Measurements from ENCODE around the gene MED25.

DNA sequence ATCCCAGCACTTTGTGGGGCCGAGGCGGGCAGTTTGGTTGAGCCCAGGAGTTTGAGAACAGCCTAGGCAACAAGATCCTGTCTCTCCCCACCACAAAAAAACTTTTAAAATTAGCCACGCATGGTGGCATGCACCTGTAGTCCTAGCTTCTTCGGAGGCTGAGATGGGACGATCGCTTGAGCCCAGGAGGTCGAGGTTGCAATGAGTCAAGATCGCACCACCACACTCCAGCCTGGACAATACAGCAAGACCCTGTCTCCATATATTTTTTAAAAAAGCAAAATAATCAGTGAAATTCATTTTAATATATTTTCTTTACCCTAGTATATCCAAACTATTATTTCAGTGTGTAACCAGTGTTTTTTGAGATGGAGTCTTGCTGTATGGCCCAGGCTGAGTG is 43.1 kb upstream of the MED25 start:
- TF ChIP-seq POLR2A (IDR thresholded peaks at IDR 0.05): no peak
- TF ChIP-seq, protein P1, sequence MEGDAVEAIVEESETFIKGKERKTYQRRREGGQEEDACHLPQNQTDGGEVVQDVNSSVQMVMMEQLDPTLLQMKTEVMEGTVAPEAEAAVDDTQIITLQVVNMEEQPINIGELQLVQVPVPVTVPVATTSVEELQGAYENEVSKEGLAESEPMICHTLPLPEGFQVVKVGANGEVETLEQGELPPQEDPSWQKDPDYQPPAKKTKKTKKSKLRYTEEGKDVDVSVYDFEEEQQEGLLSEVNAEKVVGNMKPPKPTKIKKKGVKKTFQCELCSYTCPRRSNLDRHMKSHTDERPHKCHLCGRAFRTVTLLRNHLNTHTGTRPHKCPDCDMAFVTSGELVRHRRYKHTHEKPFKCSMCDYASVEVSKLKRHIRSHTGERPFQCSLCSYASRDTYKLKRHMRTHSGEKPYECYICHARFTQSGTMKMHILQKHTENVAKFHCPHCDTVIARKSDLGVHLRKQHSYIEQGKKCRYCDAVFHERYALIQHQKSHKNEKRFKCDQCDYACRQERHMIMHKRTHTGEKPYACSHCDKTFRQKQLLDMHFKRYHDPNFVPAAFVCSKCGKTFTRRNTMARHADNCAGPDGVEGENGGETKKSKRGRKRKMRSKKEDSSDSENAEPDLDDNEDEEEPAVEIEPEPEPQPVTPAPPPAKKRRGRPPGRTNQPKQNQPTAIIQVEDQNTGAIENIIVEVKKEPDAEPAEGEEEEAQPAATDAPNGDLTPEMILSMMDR (IDR thresholded peaks at IDR 0.05): no peak

All from Peyer's patch (tissue), 4 donors.